Measurements from ENCODE around the gene PPEF1. TPM values are rescaled to one million over a fixed set of nuclear protein-coding genes. Genes with fewer than 3 reads are reported as not detected.
"Not testable (repeated sequence)": the region's sequence is repeated elsewhere in the genome, so short reads cannot be mapped to it uniquely, and the experiment has no call there.

Gene PPEF1
- total RNA-seq, 1 donor from 2014 or later: 0.26 TPM

DNA sequence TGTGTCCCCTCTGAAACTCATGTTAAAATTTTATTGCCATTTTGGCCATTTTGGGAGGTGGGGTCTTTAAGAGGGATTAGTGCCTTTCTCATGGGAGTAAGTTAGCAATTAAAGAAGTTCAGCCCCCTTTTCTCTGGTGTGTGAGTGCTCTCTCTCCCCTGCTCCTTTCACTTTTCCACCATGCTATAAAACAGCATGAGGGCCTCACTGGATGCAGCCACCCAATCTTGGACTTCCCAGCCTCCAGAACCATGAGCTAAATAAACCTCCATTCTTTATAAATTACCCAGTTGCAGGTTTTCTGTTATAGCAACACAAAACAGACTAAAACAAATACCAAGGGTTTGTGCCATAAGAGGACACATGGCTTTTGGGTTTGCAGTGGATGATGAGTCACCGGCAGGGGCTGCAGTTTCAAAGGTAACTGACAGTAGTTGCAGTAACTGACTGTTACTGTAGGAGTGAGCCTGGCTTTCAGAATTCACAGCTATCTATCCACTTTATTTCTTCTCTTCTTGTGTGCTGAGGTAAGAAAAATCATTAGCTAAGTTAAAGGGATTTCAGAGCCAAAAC is 121.5 kb downstream of the PPEF1 start:
- H3K4me3 ChIP-seq: no peak overlapping the region
- TF ChIP-seq, protein P1, sequence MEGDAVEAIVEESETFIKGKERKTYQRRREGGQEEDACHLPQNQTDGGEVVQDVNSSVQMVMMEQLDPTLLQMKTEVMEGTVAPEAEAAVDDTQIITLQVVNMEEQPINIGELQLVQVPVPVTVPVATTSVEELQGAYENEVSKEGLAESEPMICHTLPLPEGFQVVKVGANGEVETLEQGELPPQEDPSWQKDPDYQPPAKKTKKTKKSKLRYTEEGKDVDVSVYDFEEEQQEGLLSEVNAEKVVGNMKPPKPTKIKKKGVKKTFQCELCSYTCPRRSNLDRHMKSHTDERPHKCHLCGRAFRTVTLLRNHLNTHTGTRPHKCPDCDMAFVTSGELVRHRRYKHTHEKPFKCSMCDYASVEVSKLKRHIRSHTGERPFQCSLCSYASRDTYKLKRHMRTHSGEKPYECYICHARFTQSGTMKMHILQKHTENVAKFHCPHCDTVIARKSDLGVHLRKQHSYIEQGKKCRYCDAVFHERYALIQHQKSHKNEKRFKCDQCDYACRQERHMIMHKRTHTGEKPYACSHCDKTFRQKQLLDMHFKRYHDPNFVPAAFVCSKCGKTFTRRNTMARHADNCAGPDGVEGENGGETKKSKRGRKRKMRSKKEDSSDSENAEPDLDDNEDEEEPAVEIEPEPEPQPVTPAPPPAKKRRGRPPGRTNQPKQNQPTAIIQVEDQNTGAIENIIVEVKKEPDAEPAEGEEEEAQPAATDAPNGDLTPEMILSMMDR (IDR thresholded peaks at IDR 0.05): no peak
- TF ChIP-seq EZH2phosphoT487 (IDR thresholded peaks at IDR 0.05): no peak
- TF ChIP-seq EZH2 (IDR thresholded peaks at IDR 0.05): no peak
- no peaks in the 10 kb centered on the region for H4K20me1 ChIP-seq (ENCODE audit: low read depth)
- no peak overlapping the region for H3K4me2 ChIP-seq
- H3K4me1 ChIP-seq: no peaks in the 10 kb centered on the region
- Mint-ChIP-seq H3K4me1 (peaks cover 8% of the 10 kb centered on the region), H3K4me3 (no peak overlapping the region), H3K27ac (no peak overlapping the region), H3K27me3 (ENCODE audit: insufficient read depth, low read depth) (no peaks in the 10 kb centered on the region), H3K9me3 (peaks cover 4% of the 10 kb centered on the region), H3K36me3 (no peaks in the 10 kb centered on the region)
- no peak overlapping the region for H3K9ac ChIP-seq
- peaks cover 3% of the 10 kb centered on the region for H3K36me3 ChIP-seq
- no peak overlapping the region for H3K27ac ChIP-seq
- peaks cover 3% of the 10 kb centered on the region for H3K9me3 ChIP-seq (ENCODE audit: low read depth)
- DNase-seq (ENCODE audit: low spot score): no peak
- H3K79me2 ChIP-seq (ENCODE audit: low read depth): no peaks in the 10 kb centered on the region
- no peaks in the 10 kb centered on the region for H3F3A ChIP-seq (ENCODE audit: low read depth)
- H2AFZ ChIP-seq (replicated peaks): no peak overlapping the region
- no peaks in the 10 kb centered on the region for H3K27me3 ChIP-seq

DNA sequence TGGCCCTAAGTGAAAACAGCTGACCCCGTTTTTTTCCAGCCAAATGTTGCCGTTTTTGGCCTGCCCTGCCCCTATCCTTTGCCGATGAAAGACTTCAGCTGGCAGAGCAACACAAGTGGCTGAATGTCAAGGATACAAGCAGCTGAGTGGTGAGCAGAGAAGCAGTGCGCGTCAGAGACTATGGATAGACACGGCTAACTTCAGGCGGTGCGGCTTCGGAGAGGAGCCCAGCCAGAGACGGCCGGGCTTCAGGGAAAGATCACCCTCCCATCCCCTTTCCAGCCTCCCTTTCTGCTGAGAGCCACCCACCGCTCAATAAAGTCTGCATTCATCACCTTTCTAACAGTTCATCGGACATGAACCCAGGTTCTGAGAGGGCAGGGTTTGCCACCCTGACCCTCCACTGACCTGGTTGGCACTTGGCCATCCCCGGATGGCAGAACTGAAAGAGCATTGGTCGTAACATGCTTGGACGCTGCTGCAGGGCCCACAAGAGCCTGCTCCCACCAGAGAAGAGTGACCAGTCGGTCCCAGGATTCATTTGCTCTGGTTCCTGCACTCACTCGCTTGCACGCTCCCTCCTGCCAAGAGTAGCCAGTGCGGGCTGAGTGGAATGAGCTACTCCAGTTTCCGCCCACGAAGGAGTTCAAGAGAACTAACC is 125.8 kb downstream of the PPEF1 start:
- peaks cover 9% of the 10 kb centered on the region for H3K9me3 Mint-ChIP-seq
- peaks cover 3% of the 10 kb centered on the region for H3K9me3 ChIP-seq (ENCODE audit: low read depth)
- H3K27ac Mint-ChIP-seq: no peak overlapping the region

DNA sequence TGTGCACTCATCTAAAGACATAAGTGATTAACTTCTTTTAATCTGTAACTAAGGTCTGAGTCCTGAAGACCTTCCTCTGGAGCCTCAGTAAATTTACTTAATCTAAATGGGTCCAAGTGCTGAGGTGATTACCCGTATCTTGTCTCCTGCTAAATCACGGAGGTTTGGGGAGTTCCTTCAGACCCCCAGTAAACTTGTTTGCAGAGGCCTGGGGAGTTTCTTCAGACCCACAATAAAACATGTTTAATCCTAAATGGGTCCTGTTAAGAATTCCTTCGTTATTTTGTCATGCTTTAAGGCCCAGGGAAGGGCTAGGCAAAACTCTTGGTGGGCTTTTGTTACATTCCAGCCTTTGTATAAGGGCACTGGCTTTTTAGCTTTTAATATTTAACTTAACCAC is 140.5 kb downstream of the PPEF1 start:
- H3K9me3 Mint-ChIP-seq: peaks cover 21% of the 10 kb centered on the region
- H3K36me3 Mint-ChIP-seq; H3F3A ChIP-seq (ENCODE audit: low read depth); H3K27me3 ChIP-seq; H3K27me3 Mint-ChIP-seq (ENCODE audit: insufficient read depth, low read depth); H3K79me2 ChIP-seq (ENCODE audit: low read depth); DNase-seq (ENCODE audit: low spot score); H4K20me1 ChIP-seq (ENCODE audit: low read depth); H3K4me1 Mint-ChIP-seq; H3K9ac ChIP-seq; H2AFZ ChIP-seq (replicated peaks); H3K4me3 Mint-ChIP-seq; H3K4me2 ChIP-seq; H3K4me1 ChIP-seq; H3K27ac Mint-ChIP-seq; H3K4me3 ChIP-seq; H3K36me3 ChIP-seq; H3K27ac ChIP-seq: not testable (repeated sequence)
- peaks cover 11% of the 10 kb centered on the region for H3K9me3 ChIP-seq (ENCODE audit: low read depth)

More for the DNA sequence above, 125.8 kb downstream of the PPEF1 start:
- DNase-seq (ENCODE audit: low spot score): no peak
- Histone ChIP-seq H3K4me3 (no peak overlapping the region), H4K20me1 (ENCODE audit: low read depth) (no peaks in the 10 kb centered on the region), H3K27ac (no peak overlapping the region), H3K4me1 (no peaks in the 10 kb centered on the region), H3K79me2 (ENCODE audit: low read depth) (no peaks in the 10 kb centered on the region), H3F3A (ENCODE audit: low read depth) (no peaks in the 10 kb centered on the region), H3K36me3 (peaks cover 3% of the 10 kb centered on the region), H3K9ac (no peak overlapping the region), H3K27me3 (no peaks in the 10 kb centered on the region), H3K4me2 (no peak overlapping the region), H2AFZ (replicated peaks) (no peak overlapping the region)
- no peaks in the 10 kb centered on the region for H3K27me3 Mint-ChIP-seq (ENCODE audit: insufficient read depth, low read depth)
- TF ChIP-seq, protein P1 (IDR thresholded peaks at IDR 0.05): no peak
- TF ChIP-seq EZH2phosphoT487 (IDR thresholded peaks at IDR 0.05) (no peak), EZH2 (IDR thresholded peaks at IDR 0.05) (no peak)
- no peak overlapping the region for H3K4me3 Mint-ChIP-seq
- H3K4me1 Mint-ChIP-seq: no peaks in the 10 kb centered on the region
- no peaks in the 10 kb centered on the region for H3K36me3 Mint-ChIP-seq

DNA sequence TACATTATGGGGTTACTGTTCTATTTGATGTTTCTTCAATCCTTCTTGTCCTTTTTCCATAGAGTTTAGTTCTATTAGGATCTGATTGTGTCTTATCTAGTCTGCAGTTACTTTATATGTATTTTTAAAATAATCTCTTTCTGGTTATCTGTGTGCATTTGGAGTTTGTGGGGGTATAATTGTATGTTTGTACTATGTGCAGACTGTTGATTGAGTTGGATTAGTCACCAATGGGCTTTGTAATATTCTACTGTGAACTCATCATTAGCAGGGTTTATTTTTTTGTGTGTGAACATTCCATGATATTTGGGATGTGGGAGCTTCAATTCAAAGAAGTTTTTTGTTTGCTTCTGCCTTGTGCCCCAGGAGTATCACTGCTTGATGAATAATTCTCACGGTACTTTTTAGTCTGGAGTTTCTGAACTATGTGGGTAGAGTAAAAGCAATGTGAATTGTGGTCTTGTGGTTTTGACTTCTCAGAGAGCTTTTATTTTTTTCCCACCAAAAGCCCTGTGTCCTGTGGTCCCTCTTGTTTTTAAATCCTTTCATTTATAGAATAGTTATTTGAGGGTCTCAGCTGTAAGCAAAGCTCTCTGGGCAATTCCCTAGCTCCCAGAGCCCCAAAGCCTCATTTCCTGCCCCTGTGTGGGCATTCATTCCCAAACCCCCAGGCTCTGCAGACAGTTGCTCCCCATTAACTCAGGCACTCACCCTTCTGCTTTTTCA is 148.6 kb downstream of the PPEF1 start:
- H3K79me2 ChIP-seq (ENCODE audit: low read depth): no peaks in the 10 kb centered on the region
- no peak overlapping the region for H3K9ac ChIP-seq
- H3F3A ChIP-seq (ENCODE audit: low read depth): no peaks in the 10 kb centered on the region
- H3K4me3 ChIP-seq: no peak overlapping the region
- no peaks in the 10 kb centered on the region for H3K9me3 ChIP-seq (ENCODE audit: low read depth)
- Mint-ChIP-seq H3K27me3 (ENCODE audit: insufficient read depth, low read depth) (no peaks in the 10 kb centered on the region), H3K27ac (no peak overlapping the region), H3K9me3 (peaks cover 14% of the 10 kb centered on the region), H3K4me3 (no peak overlapping the region), H3K36me3 (no peaks in the 10 kb centered on the region), H3K4me1 (peaks cover 4% of the 10 kb centered on the region)
- H2AFZ ChIP-seq (replicated peaks): no peak overlapping the region
- no peak overlapping the region for H3K27ac ChIP-seq
- no peaks in the 10 kb centered on the region for H3K36me3 ChIP-seq
- H4K20me1 ChIP-seq (ENCODE audit: low read depth): no peaks in the 10 kb centered on the region
- H3K4me1 ChIP-seq: no peaks in the 10 kb centered on the region
- H3K4me2 ChIP-seq: no peak overlapping the region
- H3K27me3 ChIP-seq: no peaks in the 10 kb centered on the region
- no peak for DNase-seq (ENCODE audit: low spot score)
- TF ChIP-seq, protein P1 (IDR thresholded peaks at IDR 0.05): no peak
- TF ChIP-seq EZH2phosphoT487 (IDR thresholded peaks at IDR 0.05): no peak
- no peak for TF ChIP-seq EZH2 (IDR thresholded peaks at IDR 0.05)

All from neural progenitor cell (in vitro differentiated cells).